Muscle layer of duodenum (tissue), 2 donors: ENCODE data around the gene KLHL40.
A peak's percentile ranks its signal among the peaks of the same experiment; 100 is the strongest.

ENCODE experiments used
- H3K27ac ChIP-seq: one replicate; pipeline ENCODE4 v1.7.0; 2013; ENCODE audit warnings: mild to moderate bottlenecking, low read length
- H3K27me3 ChIP-seq: one replicate; pipeline ENCODE4 v1.7.0; 2013; ENCODE audit warnings: low read depth, mild to moderate bottlenecking, control low read depth, low read length
- H3K36me3 ChIP-seq, 2 donors: one replicate each; pipeline ENCODE4 v1.7.0; 2013; ENCODE audit warnings: low read length in 2 of 2, control low read depth in 1 of 2, mild to moderate bottlenecking in 1 of 2; ENCODE audit not compliant: insufficient read depth in 2 of 2, control insufficient read depth in 1 of 2
- H3K4me1 ChIP-seq, 2 donors: one replicate each; pipeline ENCODE4 v1.7.0; 2013; ENCODE audit warnings: low read length in 2 of 2, mild to moderate bottlenecking in 2 of 2, control low read depth in 1 of 2, moderate library complexity in 1 of 2; ENCODE audit not compliant: insufficient read depth in 2 of 2, control insufficient read depth in 1 of 2
- H3K4me3 ChIP-seq, 2 donors: one replicate each; pipeline ENCODE4 v1.7.0; 2013; ENCODE audit warnings: low read length in 2 of 2, low read depth in 1 of 2, mild to moderate bottlenecking in 1 of 2
- H3K9me3 ChIP-seq, 2 donors: one replicate each; pipeline ENCODE4 v1.7.0; 2013; ENCODE audit warnings: low read length in 2 of 2, control low read depth in 1 of 2, mild to moderate bottlenecking in 1 of 2; ENCODE audit not compliant: control insufficient read depth in 1 of 2
- donor health status: healthy.

KLHL40 gene

DNA sequence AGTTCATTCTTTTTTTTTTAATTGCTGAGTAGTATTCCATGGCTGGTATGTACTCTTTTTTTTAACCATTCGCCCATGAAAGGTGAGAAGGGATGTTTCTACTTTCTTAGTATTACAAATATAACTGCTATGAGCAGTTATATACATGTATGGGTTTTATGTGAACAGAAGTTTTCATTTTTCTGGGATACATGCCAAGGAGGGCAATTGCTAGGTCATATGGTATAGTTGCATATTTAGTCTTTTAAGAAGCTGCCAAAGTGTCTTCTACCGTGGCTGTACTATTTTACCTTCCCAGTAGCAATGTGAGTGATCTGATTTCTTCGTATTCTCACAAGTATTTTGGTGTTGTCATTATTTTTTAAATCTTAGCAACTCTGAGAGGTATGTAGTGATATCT, 11.2 kb upstream of the KLHL40 start:
- no peaks in the 10 kb centered on the region for H3K27me3 ChIP-seq
- H3K36me3 ChIP-seq, result no peaks in the 10 kb centered on the region

GRCh38 chr3:42675909-42676308, 9.4 kb upstream of the KLHL40 start:
- Histone ChIP-seq H3K4me3 (no peak overlapping the region), H3K4me1 (no peaks in the 10 kb centered on the region), H3K9me3 (peaks cover 0 to 5% of the 10 kb centered on the region in 2 donors), H3K27ac (no peak overlapping the region), H3K36me3 (no peaks in the 10 kb centered on the region), H3K27me3 (no peaks in the 10 kb centered on the region)

More for the DNA sequence above, 11.2 kb upstream of the KLHL40 start:
- H3K9me3 ChIP-seq, result peaks cover 0 to 5% of the 10 kb centered on the region in 2 donors
- H3K4me1 ChIP-seq, result no peaks in the 10 kb centered on the region
- H3K4me3 ChIP-seq, result no peak overlapping the region
- no peak overlapping the region for H3K27ac ChIP-seq

DNA sequence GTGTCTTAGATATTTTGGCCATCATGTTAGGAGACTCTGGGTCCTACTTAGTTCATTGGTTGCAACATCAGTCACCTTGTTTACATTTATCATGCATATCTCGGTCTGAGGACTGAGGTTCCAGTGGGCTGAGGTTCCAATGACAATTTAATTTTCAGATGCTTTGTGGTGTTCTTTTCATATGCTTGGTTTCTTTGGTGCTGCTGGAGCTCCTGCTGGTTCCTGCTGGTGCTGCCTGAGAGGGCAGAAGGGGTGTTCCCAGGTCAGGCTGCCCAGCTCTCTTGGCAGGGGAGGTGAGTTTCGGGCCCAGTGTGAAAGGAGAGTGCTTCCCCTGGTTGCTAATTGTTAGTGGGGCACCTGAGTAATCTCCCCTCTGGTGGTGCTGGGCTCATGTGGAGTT, 6.9 kb upstream of the KLHL40 start:
- H3K27me3 ChIP-seq, result no peaks in the 10 kb centered on the region

GRCh38 chr3:42680271-42680670, 5.1 kb upstream of the KLHL40 start:
- Histone ChIP-seq H3K4me1 (peaks cover 0 to under 1% of the 10 kb centered on the region in 2 donors), H3K27me3 (no peaks in the 10 kb centered on the region), H3K4me3 (no peak overlapping the region), H3K27ac (no peak overlapping the region), H3K36me3 (no peaks in the 10 kb centered on the region), H3K9me3 (peaks cover 0 to 5% of the 10 kb centered on the region in 2 donors)

More for the DNA sequence above, 6.9 kb upstream of the KLHL40 start:
- H3K27ac ChIP-seq, result no peak overlapping the region
- H3K9me3 ChIP-seq, result peaks cover 0 to 5% of the 10 kb centered on the region in 2 donors
- H3K4me1 ChIP-seq, result no peaks in the 10 kb centered on the region
- H3K4me3 ChIP-seq, result no peak overlapping the region
- H3K36me3 ChIP-seq, result no peaks in the 10 kb centered on the region

- Histone ChIP-seq H3K27ac (no peak overlapping the region), H3K4me3 (no peak overlapping the region), H3K9me3 (peaks cover 0 to 3% of the 10 kb centered on the region in 2 donors), H3K36me3 (no peaks in the 10 kb centered on the region), H3K4me1 (peaks cover 0 to 6% of the 10 kb centered on the region in 2 donors), H3K27me3 (peaks cover 3% of the 10 kb centered on the region)
Measured at GRCh38 chr3:42680806-42681205, 4.5 kb upstream of the KLHL40 start.

GRCh38 chr3:42681361-42682038, 3.8 kb upstream of the KLHL40 start:
- peaks cover 0 to 2% of the 10 kb centered on the region in 2 donors for H3K9me3 ChIP-seq
- peaks cover 0 to 12% of the 10 kb centered on the region in 2 donors for H3K4me1 ChIP-seq
- H3K4me3 ChIP-seq, result no peak overlapping the region
- H3K27me3 ChIP-seq, result peaks cover 6% of the 10 kb centered on the region
- H3K27ac ChIP-seq, result no peak overlapping the region
- no peaks in the 10 kb centered on the region for H3K36me3 ChIP-seq

GRCh38 chr3:42682301-42683070, 2.9 kb upstream of the KLHL40 start:
- H3K36me3 ChIP-seq, result no peaks in the 10 kb centered on the region
- no peak overlapping the region for H3K4me3 ChIP-seq
- peaks cover 6% of the 10 kb centered on the region for H3K27me3 ChIP-seq
- H3K27ac ChIP-seq, result no peak overlapping the region
- H3K4me1 ChIP-seq, result peaks cover 0 to 12% of the 10 kb centered on the region in 2 donors
- H3K9me3 ChIP-seq, result peaks cover 0 to 2% of the 10 kb centered on the region in 2 donors

GRCh38 chr3:42683875-42684598, 1.3 kb upstream of the KLHL40 start:
- no peak overlapping the region for H3K4me3 ChIP-seq
- H3K27me3 ChIP-seq, result peaks cover 6% of the 10 kb centered on the region
- peaks cover 0 to 12% of the 10 kb centered on the region in 2 donors for H3K4me1 ChIP-seq
- no peak overlapping the region for H3K27ac ChIP-seq
- H3K9me3 ChIP-seq, result no peaks in the 10 kb centered on the region
- H3K36me3 ChIP-seq, result no peaks in the 10 kb centered on the region

DNA sequence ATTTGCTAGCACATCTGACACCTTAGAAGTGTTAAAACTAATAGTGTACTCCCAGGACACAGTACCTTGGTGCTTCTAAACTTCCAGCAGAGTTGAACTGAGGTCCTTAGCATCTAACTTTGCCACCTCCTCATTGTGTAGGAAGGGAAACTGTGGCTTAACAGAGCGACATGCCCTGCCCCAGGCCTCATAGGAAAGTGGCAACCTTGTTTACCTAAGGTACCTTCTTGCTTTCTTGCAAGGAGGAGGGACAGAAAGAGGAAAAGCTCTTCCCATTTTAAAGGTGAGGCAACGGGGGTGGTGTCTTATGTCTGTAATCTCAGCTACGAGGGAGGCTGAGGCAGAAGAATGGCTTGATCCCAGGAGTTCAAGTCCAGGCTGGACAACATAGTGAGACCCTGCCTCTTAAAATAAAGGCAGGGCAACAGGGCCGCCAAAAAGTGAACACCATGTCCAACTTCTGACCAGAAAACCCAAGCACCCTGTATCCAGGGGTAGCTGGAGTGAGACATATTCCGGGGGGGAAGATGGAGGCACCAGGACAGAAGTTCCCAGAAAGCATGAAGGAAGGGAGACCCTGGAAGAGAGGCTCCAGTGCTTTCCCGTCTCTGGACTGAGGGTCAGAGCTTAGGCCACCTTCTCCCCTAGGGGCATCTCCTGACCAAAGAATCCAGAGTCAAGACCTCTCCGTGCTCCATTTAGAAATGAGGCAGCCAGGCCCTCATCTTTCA, 540 bp upstream of the KLHL40 start:
- Histone ChIP-seq H3K4me1 (peaks cover 0 to 12% of the 10 kb centered on the region in 2 donors), H3K27me3 (peaks cover 6% of the 10 kb centered on the region), H3K36me3 (no peaks in the 10 kb centered on the region), H3K9me3 (no peaks in the 10 kb centered on the region), H3K4me3 (peak overlapping the region in 1 of 2 donors; percentile 43), H3K27ac (no peak overlapping the region)

GRCh38 chr3:42685891-42686820, 819 bp downstream of the KLHL40 start:
- H3K4me3 ChIP-seq, result peak overlapping the region in 1 of 2 donors; percentile 43

More at GRCh38 chr3:42685891-42686820, 819 bp downstream of the KLHL40 start:
- Histone ChIP-seq H3K4me1 (peaks cover 0 to 12% of the 10 kb centered on the region in 2 donors), H3K9me3 (no peaks in the 10 kb centered on the region), H3K27me3 (peaks cover 10% of the 10 kb centered on the region), H3K36me3 (no peaks in the 10 kb centered on the region), H3K27ac (no peak overlapping the region)
